ENCODE results near the gene DENND6B. TPM values are rescaled to one million over a fixed set of nuclear protein-coding genes. Genes with fewer than 3 reads are reported as not detected.

DENND6B gene
- total RNA-seq, 1 experiment from 2014 or later = 11.0 TPM

DNA sequence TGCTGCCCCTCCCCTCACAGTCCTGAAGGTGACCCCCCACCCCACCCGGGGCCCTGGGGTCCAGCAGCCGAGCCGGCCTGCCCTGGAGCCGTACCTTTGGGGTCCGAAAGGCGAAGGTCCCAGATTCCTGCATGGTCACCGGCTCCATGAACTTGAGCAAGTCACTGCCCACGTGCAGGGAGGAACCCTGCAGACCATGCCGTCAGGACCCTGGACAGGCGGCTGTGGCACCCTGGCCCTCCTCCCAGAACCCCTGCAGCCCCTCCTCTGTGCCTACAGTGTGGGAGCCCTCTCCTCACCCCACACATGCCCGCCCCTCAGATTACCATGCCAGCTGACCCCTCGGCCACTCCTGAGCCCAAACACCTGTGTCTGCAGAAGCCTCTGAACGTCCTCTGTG, 42.3 kb downstream of the DENND6B start:
- no peak overlapping the region for H3K4me2 ChIP-seq (ENCODE audit: low read length)
- intact Hi-C loops (cut with micrococcal nuclease) = no loop called here
- no peak overlapping the region for H3K4me3 ChIP-seq (replicated peaks in 1 of 2; ENCODE audit: low read depth in 1 of 2, low read length in 2 of 2)
- CTCF ChIA-PET = no interaction called here
- H2AFZ ChIP-seq (ENCODE audit: low read depth, low read length, poor library complexity, severe bottlenecking) = no peak overlapping the region
- DNase-seq (ENCODE audit: low read depth, low spot score) (no peak), ATAC-seq (no peak)
- no peaks in the 10 kb centered on the region for H3K9me2 ChIP-seq (ENCODE audit: insufficient read depth)
- H3K27ac ChIP-seq (ENCODE audit: low read depth, low read length) = peak overlapping the region; percentile 26; the same call in 1 of the 2 replicates
- H3K9ac ChIP-seq (ENCODE audit: low read length) = no peak overlapping the region
- no peak for TF ChIP-seq RAD21 (IDR thresholded peaks at IDR 0.05; ENCODE audit: low read depth)
- TF ChIP-seq CEBPB (IDR thresholded peaks at IDR 0.05; ENCODE audit: low read depth) = no peak
- TF ChIP-seq SP1 (IDR thresholded peaks at IDR 0.05; ENCODE audit: low read depth) = no peak
- H3K9me3 ChIP-seq (ENCODE audit: control insufficient read depth in 1 of 2, insufficient read depth in 1 of 2, low read depth in 1 of 2, low read length in 2 of 2) = no peaks in the 10 kb centered on the region
- H3K36me3 ChIP-seq (ENCODE audit: control insufficient read depth in 1 of 2, insufficient read depth in 2 of 2, low read length in 2 of 2) = peaks cover 29 to 61% of the 10 kb centered on the region in 2 experiments
- H3K79me2 ChIP-seq (ENCODE audit: insufficient read depth, low read length) = peaks cover 41% of the 10 kb centered on the region
- RAD21 ChIA-PET (ENCODE audit: low non-redundant PET in 1 of 2, low total read pairs in 2 of 2, uncharacterized antibody in 2 of 2, unreplicated experiment in 2 of 2) = no interaction called here
- POLR2A ChIA-PET = no interaction called here
- no TSS peak for BruUV-seq (replicated peaks)
- H4K20me1 ChIP-seq (ENCODE audit: insufficient read depth) = no peaks in the 10 kb centered on the region
- H3K27me3 ChIP-seq (ENCODE audit: insufficient read depth, low read length) = no peaks in the 10 kb centered on the region
- H3K4me1 ChIP-seq (ENCODE audit: control insufficient read depth in 1 of 2, insufficient read depth in 2 of 2, low read length in 2 of 2) = peaks cover 20 to 28% of the 10 kb centered on the region in 2 experiments

DNA sequence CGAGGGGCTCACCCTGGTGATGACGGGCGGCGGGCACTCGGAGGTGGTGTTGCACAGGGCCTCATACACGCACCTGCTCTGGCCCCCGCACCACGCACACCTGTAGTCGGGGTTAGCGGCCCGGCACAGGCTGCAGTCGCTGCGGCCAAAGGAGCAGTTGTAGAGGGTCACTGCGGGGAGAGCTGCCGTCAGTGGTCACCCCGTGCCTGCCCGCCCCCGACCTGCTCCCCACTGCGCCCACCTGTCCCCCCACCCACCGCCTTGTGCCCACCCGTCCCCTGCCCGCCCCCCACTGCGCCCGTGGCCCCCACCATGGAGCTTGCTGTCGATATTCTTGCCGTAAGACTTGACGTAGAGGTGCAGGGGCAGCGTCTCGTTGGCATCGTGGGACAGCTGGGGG, 43.0 kb downstream of the DENND6B start:
- H3K9ac ChIP-seq (ENCODE audit: low read length) = no peak overlapping the region
- ChIA-PET POLR2A (no interaction called here), CTCF (no interaction called here), RAD21 (ENCODE audit: low non-redundant PET in 1 of 2, low total read pairs in 2 of 2, uncharacterized antibody in 2 of 2, unreplicated experiment in 2 of 2) (no interaction called here)
- H3K9me2 ChIP-seq (ENCODE audit: insufficient read depth) = no peaks in the 10 kb centered on the region
- H3K4me3 ChIP-seq (replicated peaks in 1 of 2; ENCODE audit: low read depth in 1 of 2, low read length in 2 of 2) = no peak overlapping the region
- H2AFZ ChIP-seq (ENCODE audit: low read depth, low read length, poor library complexity, severe bottlenecking) = no peak overlapping the region
- H4K20me1 ChIP-seq (ENCODE audit: insufficient read depth) = no peaks in the 10 kb centered on the region
- H3K36me3 ChIP-seq (ENCODE audit: control insufficient read depth in 1 of 2, insufficient read depth in 2 of 2, low read length in 2 of 2) = peaks cover 27 to 62% of the 10 kb centered on the region in 2 experiments
- intact Hi-C loops (cut with micrococcal nuclease) = no loop called here
- no peaks in the 10 kb centered on the region for H3K9me3 ChIP-seq (ENCODE audit: control insufficient read depth in 1 of 2, insufficient read depth in 1 of 2, low read depth in 1 of 2, low read length in 2 of 2)
- no peaks in the 10 kb centered on the region for H3K27me3 ChIP-seq (ENCODE audit: insufficient read depth, low read length)
- peak overlapping the region; percentile 45; the same call in 1 of the 2 replicates for H3K27ac ChIP-seq (ENCODE audit: low read depth, low read length)
- no TSS peak for BruUV-seq (replicated peaks)
- no peak for ATAC-seq
- H3K4me1 ChIP-seq (ENCODE audit: control insufficient read depth in 1 of 2, insufficient read depth in 2 of 2, low read length in 2 of 2) = peaks cover 20 to 28% of the 10 kb centered on the region in 2 experiments
- H3K79me2 ChIP-seq (ENCODE audit: insufficient read depth, low read length) = peaks cover 35% of the 10 kb centered on the region
- no peak for DNase-seq (ENCODE audit: low read depth, low spot score)
- H3K4me2 ChIP-seq (ENCODE audit: low read length) = peak overlapping the region; percentile 87; the same call in 1 of the 2 replicates
- TF ChIP-seq SP1 (IDR thresholded peaks at IDR 0.05; ENCODE audit: low read depth) = no peak
- no peak for TF ChIP-seq FOSL1 (IDR thresholded peaks at IDR 0.05; ENCODE audit: low read depth)
- no peak for TF ChIP-seq CBX3 (IDR thresholded peaks at IDR 0.05; ENCODE audit: low read depth)
- TF ChIP-seq ATF3 (IDR thresholded peaks at IDR 0.05) = no peak
- TF ChIP-seq JUND (IDR thresholded peaks at IDR 0.05) = no peak
- no peak for TF ChIP-seq REST (IDR thresholded peaks at IDR 0.05; ENCODE audit: low read depth)
- TF ChIP-seq TCF7L2 (IDR thresholded peaks at IDR 0.05; ENCODE audit: borderline replicate concordance, extremely low read depth, insufficient read depth, insufficient read length) = no peak
- TF ChIP-seq ZNF274 (IDR thresholded peaks at IDR 0.05; ENCODE audit: low read depth, low read length) = no peak
- no peak for TF ChIP-seq POLR2A (IDR thresholded peaks at IDR 0.05; ENCODE audit: borderline replicate concordance, extremely low read depth, insufficient read depth, insufficient read length)
- no peak for TF ChIP-seq ZFX (IDR thresholded peaks at IDR 0.05)
- TF ChIP-seq MAX (IDR thresholded peaks at IDR 0.05) = no peak
- TF ChIP-seq, protein P1, sequence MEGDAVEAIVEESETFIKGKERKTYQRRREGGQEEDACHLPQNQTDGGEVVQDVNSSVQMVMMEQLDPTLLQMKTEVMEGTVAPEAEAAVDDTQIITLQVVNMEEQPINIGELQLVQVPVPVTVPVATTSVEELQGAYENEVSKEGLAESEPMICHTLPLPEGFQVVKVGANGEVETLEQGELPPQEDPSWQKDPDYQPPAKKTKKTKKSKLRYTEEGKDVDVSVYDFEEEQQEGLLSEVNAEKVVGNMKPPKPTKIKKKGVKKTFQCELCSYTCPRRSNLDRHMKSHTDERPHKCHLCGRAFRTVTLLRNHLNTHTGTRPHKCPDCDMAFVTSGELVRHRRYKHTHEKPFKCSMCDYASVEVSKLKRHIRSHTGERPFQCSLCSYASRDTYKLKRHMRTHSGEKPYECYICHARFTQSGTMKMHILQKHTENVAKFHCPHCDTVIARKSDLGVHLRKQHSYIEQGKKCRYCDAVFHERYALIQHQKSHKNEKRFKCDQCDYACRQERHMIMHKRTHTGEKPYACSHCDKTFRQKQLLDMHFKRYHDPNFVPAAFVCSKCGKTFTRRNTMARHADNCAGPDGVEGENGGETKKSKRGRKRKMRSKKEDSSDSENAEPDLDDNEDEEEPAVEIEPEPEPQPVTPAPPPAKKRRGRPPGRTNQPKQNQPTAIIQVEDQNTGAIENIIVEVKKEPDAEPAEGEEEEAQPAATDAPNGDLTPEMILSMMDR (IDR thresholded peaks at IDR 0.05 in 2 of 3, conservative IDR thresholded peaks at IDR 0.05 in 1 of 3; ENCODE audit: borderline replicate concordance in 1 of 3, insufficient read depth in 1 of 3, low read depth in 2 of 3, low read length in 2 of 3) = no peak
- TF ChIP-seq EGR1 (IDR thresholded peaks at IDR 0.05; ENCODE audit: low read depth) = no peak
- no peak for TF ChIP-seq ELF1 (IDR thresholded peaks at IDR 0.05; ENCODE audit: borderline replicate concordance, low read depth)
- no peak for TF ChIP-seq POLR2AphosphoS5 (IDR thresholded peaks at IDR 0.05; ENCODE audit: low read depth, low read length)
- TF ChIP-seq RAD21 (IDR thresholded peaks at IDR 0.05; ENCODE audit: low read depth) = no peak
- TF ChIP-seq SIN3A (IDR thresholded peaks at IDR 0.05; ENCODE audit: low read depth) = no peak
